GM19193 (cell line): ENCODE data around the gene EXOC4.

Experiments used
- POLR2A ChIP-seq: IDR thresholded peaks from 4 replicates; pipeline ENCODE4 v1.6.1; 2011; ENCODE audit not compliant: insufficient read depth, insufficient read length; ENCODE audit errors: extremely low read depth

EXOC4 gene

GRCh38 chr7:133602291-133602690 is 349.4 kb downstream of the EXOC4 start:
- TF ChIP-seq POLR2A, result no peak

- no peak for TF ChIP-seq POLR2A
These were observed 354.1 kb downstream of the EXOC4 start for GRCh38 chr7:133606991-133607390.

GRCh38 chr7:133609806-133610205 is 356.9 kb downstream of the EXOC4 start:
- TF ChIP-seq POLR2A, result no peak

DNA sequence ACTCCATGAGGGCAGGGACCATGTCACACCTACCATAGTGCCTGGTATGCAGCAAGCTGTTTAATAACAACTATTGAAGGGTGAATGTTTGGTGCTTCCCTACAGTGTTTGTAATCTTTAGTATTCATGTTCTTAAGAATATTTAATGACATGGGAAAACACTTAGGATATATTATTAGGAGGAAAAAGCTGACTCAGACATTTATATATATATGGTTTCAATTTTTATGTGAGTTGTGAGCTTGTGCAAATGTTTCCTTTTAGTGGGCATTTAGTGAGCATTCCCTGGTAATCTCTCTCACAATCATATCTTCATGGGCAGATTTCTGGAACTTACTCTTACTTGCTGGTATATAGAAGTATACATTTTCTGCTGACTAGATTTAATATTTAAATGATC is 359.1 kb downstream of the EXOC4 start:
- no peak for TF ChIP-seq POLR2A

- no peak for TF ChIP-seq POLR2A
These were observed 360.4 kb downstream of the EXOC4 start for GRCh38 chr7:133613250-133613790.

DNA sequence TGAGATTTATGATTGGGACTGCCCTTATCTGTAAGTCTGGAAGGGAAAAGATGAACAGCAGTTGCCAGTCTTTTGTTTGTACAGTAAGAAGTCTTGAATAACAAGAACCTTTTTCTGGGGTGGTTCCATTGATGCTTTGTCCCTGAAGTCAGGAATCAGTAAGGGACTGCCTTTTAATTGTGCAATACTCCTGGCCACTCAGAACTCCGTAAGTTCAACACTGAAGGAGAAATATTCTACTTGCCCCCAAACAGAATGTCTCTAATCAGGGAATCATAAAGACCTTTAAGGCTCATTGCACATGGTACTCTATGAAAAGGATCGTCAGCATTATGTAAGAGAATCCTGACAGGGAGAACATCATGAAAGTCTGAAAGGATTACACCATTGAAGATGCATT is 361.4 kb downstream of the EXOC4 start:
- TF ChIP-seq POLR2A, result no peak

DNA sequence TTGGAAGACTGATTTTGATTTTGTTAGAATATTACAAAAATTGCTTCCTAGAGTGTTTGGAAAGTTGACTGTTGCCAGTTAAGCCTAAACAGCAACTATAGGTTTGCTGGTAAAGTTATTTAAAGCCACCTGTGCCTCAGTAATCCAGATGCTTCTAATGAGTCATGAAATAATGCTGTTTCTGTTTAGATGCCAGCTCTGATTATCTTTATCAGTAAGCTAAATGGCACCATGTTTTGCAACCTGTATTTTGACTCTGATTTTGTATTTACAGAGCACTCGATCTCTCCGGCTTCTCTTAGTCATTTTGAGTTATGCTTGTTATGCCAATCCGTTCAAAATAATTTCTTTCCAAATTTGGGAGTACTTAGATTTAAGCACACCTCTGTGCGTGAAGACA is 366.1 kb downstream of the EXOC4 start:
- no peak for TF ChIP-seq POLR2A

GRCh38 chr7:133619491-133619890 is 366.6 kb downstream of the EXOC4 start:
- no peak for TF ChIP-seq POLR2A

GRCh38 chr7:133623721-133624120 is 370.8 kb downstream of the EXOC4 start:
- no peak for TF ChIP-seq POLR2A

GRCh38 chr7:133625046-133625445 is 372.2 kb downstream of the EXOC4 start:
- no peak for TF ChIP-seq POLR2A

- no peak for TF ChIP-seq POLR2A
These were observed 376.8 kb downstream of the EXOC4 start for GRCh38 chr7:133629701-133630100.

GRCh38 chr7:133633055-133633454 is 380.2 kb downstream of the EXOC4 start:
- no peak for TF ChIP-seq POLR2A

- no peak for TF ChIP-seq POLR2A
These were observed 382.7 kb downstream of the EXOC4 start for GRCh38 chr7:133635541-133635940.

DNA sequence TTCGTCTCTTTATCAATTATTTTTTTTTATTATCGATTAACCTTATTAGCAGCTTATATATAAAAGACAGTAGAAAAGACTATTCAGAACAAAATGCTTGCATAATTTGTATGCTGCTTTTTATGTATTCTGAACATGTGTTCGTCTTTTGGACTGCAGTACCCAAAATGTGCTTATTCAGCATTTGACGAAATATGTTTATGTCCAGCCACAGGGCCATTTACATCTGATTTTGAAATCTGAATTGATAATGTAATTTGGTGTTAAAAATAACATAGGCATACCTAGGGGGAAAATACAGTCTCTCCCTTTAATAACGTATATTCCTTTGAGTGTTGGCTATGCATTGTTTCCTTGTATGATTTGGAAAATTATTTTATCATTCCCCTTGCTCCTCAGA is 386.0 kb downstream of the EXOC4 start:
- TF ChIP-seq POLR2A, result no peak

GRCh38 chr7:133641436-133641835 is 388.6 kb downstream of the EXOC4 start:
- TF ChIP-seq POLR2A, result no peak

DNA sequence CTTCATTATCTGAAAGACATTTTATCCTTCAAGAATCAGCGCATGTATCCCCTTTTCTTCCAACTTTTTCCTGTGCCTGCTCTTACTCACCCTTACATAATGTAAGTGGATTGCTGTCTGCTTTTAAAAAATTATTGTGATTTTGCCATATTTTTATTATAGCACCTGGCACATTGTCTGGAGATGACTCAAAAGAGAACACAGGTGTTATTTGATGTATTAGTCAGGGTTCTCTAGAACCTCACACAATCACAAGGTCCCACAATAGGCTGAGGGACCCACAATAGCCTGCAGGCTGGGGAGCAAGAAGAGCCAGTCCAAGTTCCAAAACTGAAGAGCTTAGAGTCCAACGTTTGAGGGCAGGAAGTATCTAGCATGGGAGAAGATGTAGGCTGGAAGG is 390.0 kb downstream of the EXOC4 start:
- TF ChIP-seq POLR2A, result no peak

DNA sequence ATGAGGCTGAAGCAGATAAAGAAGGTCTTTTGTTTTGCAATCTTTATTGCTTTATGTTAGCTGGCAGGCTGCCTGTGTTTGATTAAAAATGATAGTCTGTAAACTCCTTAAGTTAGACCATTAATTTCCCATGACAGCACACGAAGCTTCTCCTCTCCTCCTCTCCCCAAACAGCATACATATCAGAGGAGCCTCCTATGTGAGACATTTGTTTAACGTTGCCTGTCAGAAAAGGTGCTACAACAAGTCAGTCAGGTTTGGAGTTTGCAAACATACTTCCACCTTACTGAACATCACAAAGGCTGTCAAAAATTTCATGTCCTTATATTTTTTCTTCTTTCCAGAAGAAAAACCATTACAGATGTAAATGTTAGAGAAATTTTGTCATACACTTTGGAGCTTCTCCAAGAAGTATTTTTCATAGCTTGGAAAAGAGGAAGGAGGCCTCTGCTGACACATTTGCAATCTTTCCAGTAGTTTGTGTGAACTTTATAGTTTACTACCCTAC is 393.1 kb downstream of the EXOC4 start:
- TF ChIP-seq POLR2A, result no peak
